ENCODE results near the gene CFAP46. TPM values are rescaled to one million over a fixed set of nuclear protein-coding genes. Genes with fewer than 3 reads are reported as not detected.

CFAP46 gene
- polyA plus RNA-seq, 1 donor from 2014 or later: 2.6 TPM

DNA sequence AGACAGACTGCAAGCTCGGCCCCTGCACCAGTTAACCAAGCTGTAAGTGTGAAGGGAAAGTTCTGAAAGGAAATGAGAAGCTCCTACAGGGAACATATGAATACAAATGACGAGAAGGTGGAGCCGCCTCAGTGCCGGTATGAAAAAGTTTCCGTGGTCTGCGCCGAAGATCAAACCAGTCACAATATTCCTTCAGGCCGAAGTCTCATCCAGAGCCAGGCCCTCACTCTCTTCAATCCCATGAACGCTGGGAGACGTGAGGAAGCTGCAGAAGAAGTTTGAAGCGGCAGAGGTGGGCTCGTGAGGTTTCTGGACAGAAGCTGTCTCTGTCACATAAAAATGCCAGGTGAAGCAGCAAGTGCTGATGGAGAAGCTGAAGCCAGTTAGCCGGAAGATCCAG is 71.9 kb downstream of the CFAP46 start:
- Histone ChIP-seq H3K36me3 (ENCODE audit: insufficient read depth, low read length) (no peaks in the 10 kb centered on the region), H2AFZ (ENCODE audit: low read depth, low read length) (no peak overlapping the region), H3K79me2 (replicated peaks; ENCODE audit: insufficient read depth, low read length) (no peaks in the 10 kb centered on the region), H3K9me3 (ENCODE audit: low read length) (no peaks in the 10 kb centered on the region), H3K4me2 (ENCODE audit: low read length) (no peak overlapping the region), H3K27me3 (ENCODE audit: insufficient read depth, low read depth, low read length) (no peaks in the 10 kb centered on the region), H3F3A (ENCODE audit: insufficient read depth, low read length, poor library complexity, severe bottlenecking) (no peaks in the 10 kb centered on the region), H3K4me3 (ENCODE audit: low read length) (no peak overlapping the region), H3K9ac (ENCODE audit: low read length) (no peak overlapping the region), H3K9me2 (ENCODE audit: insufficient read depth, low read length) (no peaks in the 10 kb centered on the region), H3K27ac (ENCODE audit: low read length) (no peak overlapping the region), H4K20me1 (ENCODE audit: insufficient read depth) (no peaks in the 10 kb centered on the region)
- TF ChIP-seq EP300 (conservative IDR thresholded peaks at IDR 0.05; ENCODE audit: poor library complexity, severe bottlenecking) (no peak), SMC3 (conservative IDR thresholded peaks at IDR 0.05; ENCODE audit: poor library complexity) (no peak), POLR2AphosphoS5 (IDR thresholded peaks at IDR 0.05) (no peak)
- TF ChIP-seq, protein P1, sequence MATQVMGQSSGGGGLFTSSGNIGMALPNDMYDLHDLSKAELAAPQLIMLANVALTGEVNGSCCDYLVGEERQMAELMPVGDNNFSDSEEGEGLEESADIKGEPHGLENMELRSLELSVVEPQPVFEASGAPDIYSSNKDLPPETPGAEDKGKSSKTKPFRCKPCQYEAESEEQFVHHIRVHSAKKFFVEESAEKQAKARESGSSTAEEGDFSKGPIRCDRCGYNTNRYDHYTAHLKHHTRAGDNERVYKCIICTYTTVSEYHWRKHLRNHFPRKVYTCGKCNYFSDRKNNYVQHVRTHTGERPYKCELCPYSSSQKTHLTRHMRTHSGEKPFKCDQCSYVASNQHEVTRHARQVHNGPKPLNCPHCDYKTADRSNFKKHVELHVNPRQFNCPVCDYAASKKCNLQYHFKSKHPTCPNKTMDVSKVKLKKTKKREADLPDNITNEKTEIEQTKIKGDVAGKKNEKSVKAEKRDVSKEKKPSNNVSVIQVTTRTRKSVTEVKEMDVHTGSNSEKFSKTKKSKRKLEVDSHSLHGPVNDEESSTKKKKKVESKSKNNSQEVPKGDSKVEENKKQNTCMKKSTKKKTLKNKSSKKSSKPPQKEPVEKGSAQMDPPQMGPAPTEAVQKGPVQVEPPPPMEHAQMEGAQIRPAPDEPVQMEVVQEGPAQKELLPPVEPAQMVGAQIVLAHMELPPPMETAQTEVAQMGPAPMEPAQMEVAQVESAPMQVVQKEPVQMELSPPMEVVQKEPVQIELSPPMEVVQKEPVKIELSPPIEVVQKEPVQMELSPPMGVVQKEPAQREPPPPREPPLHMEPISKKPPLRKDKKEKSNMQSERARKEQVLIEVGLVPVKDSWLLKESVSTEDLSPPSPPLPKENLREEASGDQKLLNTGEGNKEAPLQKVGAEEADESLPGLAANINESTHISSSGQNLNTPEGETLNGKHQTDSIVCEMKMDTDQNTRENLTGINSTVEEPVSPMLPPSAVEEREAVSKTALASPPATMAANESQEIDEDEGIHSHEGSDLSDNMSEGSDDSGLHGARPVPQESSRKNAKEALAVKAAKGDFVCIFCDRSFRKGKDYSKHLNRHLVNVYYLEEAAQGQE (IDR thresholded peaks at IDR 0.05; ENCODE audit: borderline replicate concordance): no peak
- TF ChIP-seq, protein P2, sequence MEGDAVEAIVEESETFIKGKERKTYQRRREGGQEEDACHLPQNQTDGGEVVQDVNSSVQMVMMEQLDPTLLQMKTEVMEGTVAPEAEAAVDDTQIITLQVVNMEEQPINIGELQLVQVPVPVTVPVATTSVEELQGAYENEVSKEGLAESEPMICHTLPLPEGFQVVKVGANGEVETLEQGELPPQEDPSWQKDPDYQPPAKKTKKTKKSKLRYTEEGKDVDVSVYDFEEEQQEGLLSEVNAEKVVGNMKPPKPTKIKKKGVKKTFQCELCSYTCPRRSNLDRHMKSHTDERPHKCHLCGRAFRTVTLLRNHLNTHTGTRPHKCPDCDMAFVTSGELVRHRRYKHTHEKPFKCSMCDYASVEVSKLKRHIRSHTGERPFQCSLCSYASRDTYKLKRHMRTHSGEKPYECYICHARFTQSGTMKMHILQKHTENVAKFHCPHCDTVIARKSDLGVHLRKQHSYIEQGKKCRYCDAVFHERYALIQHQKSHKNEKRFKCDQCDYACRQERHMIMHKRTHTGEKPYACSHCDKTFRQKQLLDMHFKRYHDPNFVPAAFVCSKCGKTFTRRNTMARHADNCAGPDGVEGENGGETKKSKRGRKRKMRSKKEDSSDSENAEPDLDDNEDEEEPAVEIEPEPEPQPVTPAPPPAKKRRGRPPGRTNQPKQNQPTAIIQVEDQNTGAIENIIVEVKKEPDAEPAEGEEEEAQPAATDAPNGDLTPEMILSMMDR (IDR thresholded peaks at IDR 0.05; ENCODE audit: poor library complexity, severe bottlenecking): no peak

DNA sequence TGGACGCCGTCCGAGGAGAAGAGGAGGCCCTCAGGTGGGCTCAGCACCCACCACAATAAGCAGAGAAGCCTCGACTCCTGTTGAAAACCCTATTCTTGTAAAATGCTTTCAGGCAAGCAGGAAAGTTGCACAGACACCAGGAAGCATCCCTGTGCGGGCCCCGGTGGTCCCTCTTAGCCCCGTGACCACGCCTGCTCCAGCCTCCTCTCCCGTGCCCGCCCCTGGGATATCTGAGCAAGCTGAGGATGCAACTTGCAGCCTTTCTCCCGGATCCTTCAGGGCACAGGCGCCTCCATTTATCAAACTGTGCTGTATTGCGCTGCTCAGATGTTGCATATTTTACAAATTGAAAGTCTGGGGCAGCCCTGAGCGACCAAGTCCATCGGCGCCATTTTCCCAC is 72.7 kb downstream of the CFAP46 start:
- Histone ChIP-seq H3F3A (ENCODE audit: insufficient read depth, low read length, poor library complexity, severe bottlenecking) (no peaks in the 10 kb centered on the region), H4K20me1 (ENCODE audit: insufficient read depth) (no peaks in the 10 kb centered on the region), H3K4me3 (ENCODE audit: low read length) (no peak overlapping the region), H3K36me3 (ENCODE audit: insufficient read depth, low read length) (no peaks in the 10 kb centered on the region), H3K9ac (ENCODE audit: low read length) (no peak overlapping the region), H3K79me2 (replicated peaks; ENCODE audit: insufficient read depth, low read length) (no peaks in the 10 kb centered on the region), H3K9me2 (ENCODE audit: insufficient read depth, low read length) (no peaks in the 10 kb centered on the region), H3K27me3 (ENCODE audit: insufficient read depth, low read depth, low read length) (no peaks in the 10 kb centered on the region), H3K27ac (ENCODE audit: low read length) (no peak overlapping the region), H3K9me3 (ENCODE audit: low read length) (no peaks in the 10 kb centered on the region), H2AFZ (ENCODE audit: low read depth, low read length) (no peak overlapping the region), H3K4me2 (ENCODE audit: low read length) (no peak overlapping the region)
- no peak for TF ChIP-seq POLR2AphosphoS5 (IDR thresholded peaks at IDR 0.05)
- no peak for TF ChIP-seq RAD21 (conservative IDR thresholded peaks at IDR 0.05)
- TF ChIP-seq MXI1 (conservative IDR thresholded peaks at IDR 0.05; ENCODE audit: poor library complexity, severe bottlenecking): no peak
- TF ChIP-seq EP300 (conservative IDR thresholded peaks at IDR 0.05; ENCODE audit: poor library complexity, severe bottlenecking): no peak
- TF ChIP-seq, protein P2 (IDR thresholded peaks at IDR 0.05; ENCODE audit: poor library complexity, severe bottlenecking): no peak
- no peak for TF ChIP-seq EZH2 (IDR thresholded peaks at IDR 0.05; ENCODE audit: borderline replicate concordance, insufficient read depth, low read length, poor library complexity, severe bottlenecking)
- TF ChIP-seq SMC3 (conservative IDR thresholded peaks at IDR 0.05; ENCODE audit: poor library complexity): no peak
- TF ChIP-seq, protein P1 (IDR thresholded peaks at IDR 0.05; ENCODE audit: borderline replicate concordance): no peak
- no peak for TF ChIP-seq TAF1 (IDR thresholded peaks at IDR 0.05; ENCODE audit: low read depth)

All from neural cell (in vitro differentiated cells).